Astrocyte (in vitro differentiated cells and primary cell): ENCODE results near the gene MARCOL. TPM values are rescaled to one million over a fixed set of nuclear protein-coding genes. Genes with fewer than 3 reads are reported as not detected.

Experiments
- DNase-seq: peaks from one replicate; pipeline ENCODE4 v3.0.0-alpha.2; 2010; ENCODE audit warnings: low read depth
- FAIRE-seq: peaks from 2 replicates; lab custom pipeline; 2011; peaks lifted over from hg19 to GRCh38; lab: Jason Lieb, UNC
- H2AFZ ChIP-seq: 2 replicates; pipeline ENCODE4 v1.6.0; 2012; ENCODE audit warnings: low read depth, low read length, inconsistent platforms
- H3K27ac ChIP-seq: 2 replicates; pipeline ENCODE4 v1.5.1; 2011; ENCODE audit warnings: low read depth, low read length, inconsistent platforms
- H3K27me3 ChIP-seq: 2 replicates; pipeline ENCODE4 v1.6.0; 2011; ENCODE audit warnings: low read length, inconsistent platforms; ENCODE audit not compliant: insufficient read depth
- H3K36me3 ChIP-seq: 2 replicates; pipeline ENCODE4 v1.5.1; 2011; ENCODE audit warnings: low read length, inconsistent platforms; ENCODE audit not compliant: insufficient read depth
- H3K4me1 ChIP-seq: 2 replicates; pipeline ENCODE4 v1.5.1; 2011; ENCODE audit warnings: low read length, inconsistent platforms; ENCODE audit not compliant: insufficient read depth
- H3K4me2 ChIP-seq: 2 replicates; pipeline ENCODE4 v1.6.0; 2012; ENCODE audit warnings: low read length, inconsistent platforms
- H3K4me3 ChIP-seq: 2 replicates; pipeline ENCODE4 v1.5.1; 2011; ENCODE audit warnings: low read depth, mild to moderate bottlenecking, low read length, inconsistent platforms; ENCODE audit not compliant: insufficient read depth
- H3K79me2 ChIP-seq: 2 replicates; pipeline ENCODE4 v1.6.0; 2012; ENCODE audit warnings: mild to moderate bottlenecking, low read length, inconsistent platforms; ENCODE audit not compliant: insufficient read depth
- H3K9ac ChIP-seq: 2 replicates; pipeline ENCODE4 v1.6.0; 2012; ENCODE audit warnings: mild to moderate bottlenecking, low read length, inconsistent platforms
- H3K9me3 ChIP-seq: 2 replicates; pipeline ENCODE4 v1.5.1; 2012; ENCODE audit warnings: low read depth, mild to moderate bottlenecking, low read length, inconsistent platforms; ENCODE audit not compliant: insufficient read depth
- H4K20me1 ChIP-seq: 2 replicates; pipeline ENCODE4 v1.6.0; 2012; ENCODE audit warnings: low read length, inconsistent platforms; ENCODE audit not compliant: insufficient read depth
- H3K27ac Mint-ChIP-seq: one replicate; pipeline ENCODE4 v1.8.0; 2021; ENCODE audit warnings: mild to moderate bottlenecking, mixed read lengths; ENCODE audit not compliant: unreplicated experiment
- H3K27me3 Mint-ChIP-seq: one replicate; pipeline ENCODE4 v1.8.0; 2021; ENCODE audit warnings: low read depth, mixed read lengths; ENCODE audit not compliant: unreplicated experiment
- H3K36me3 Mint-ChIP-seq: one replicate; pipeline ENCODE4 v1.8.0; 2021; ENCODE audit warnings: low read depth, mixed read lengths; ENCODE audit not compliant: unreplicated experiment
- H3K4me1 Mint-ChIP-seq: one replicate; pipeline ENCODE4 v1.8.0; 2021; ENCODE audit warnings: low read depth, mixed read lengths; ENCODE audit not compliant: unreplicated experiment
- H3K4me3 Mint-ChIP-seq: one replicate; pipeline ENCODE4 v1.8.0; 2021; ENCODE audit warnings: mild to moderate bottlenecking, moderate library complexity, mixed read lengths; ENCODE audit not compliant: unreplicated experiment
- H3K9me3 Mint-ChIP-seq: one replicate; pipeline ENCODE4 v1.8.0; 2021; ENCODE audit warnings: mild to moderate bottlenecking, mixed read lengths; ENCODE audit not compliant: unreplicated experiment
- CTCF ChIP-seq: IDR thresholded peaks from 2 replicates; pipeline ENCODE4 v1.5.1; 2011; ENCODE audit warnings: low read depth, mild to moderate bottlenecking, inconsistent platforms, low read length, moderate library complexity; ENCODE audit not compliant: insufficient read depth
- EZH2 ChIP-seq: IDR thresholded peaks from 2 replicates; pipeline ENCODE4 v1.6.1; 2012; ENCODE audit warnings: mild to moderate bottlenecking, low read length, inconsistent platforms; ENCODE audit not compliant: insufficient read depth
- total RNA-seq: library from RNA; stranded (reverse); gene quantifications from 2 replicates; pipeline ENCODE4 v1.2.1, GENCODE V29; 2021

Gene MARCOL
- total RNA-seq, 1 donor from 2014 or later = not detected

DNA sequence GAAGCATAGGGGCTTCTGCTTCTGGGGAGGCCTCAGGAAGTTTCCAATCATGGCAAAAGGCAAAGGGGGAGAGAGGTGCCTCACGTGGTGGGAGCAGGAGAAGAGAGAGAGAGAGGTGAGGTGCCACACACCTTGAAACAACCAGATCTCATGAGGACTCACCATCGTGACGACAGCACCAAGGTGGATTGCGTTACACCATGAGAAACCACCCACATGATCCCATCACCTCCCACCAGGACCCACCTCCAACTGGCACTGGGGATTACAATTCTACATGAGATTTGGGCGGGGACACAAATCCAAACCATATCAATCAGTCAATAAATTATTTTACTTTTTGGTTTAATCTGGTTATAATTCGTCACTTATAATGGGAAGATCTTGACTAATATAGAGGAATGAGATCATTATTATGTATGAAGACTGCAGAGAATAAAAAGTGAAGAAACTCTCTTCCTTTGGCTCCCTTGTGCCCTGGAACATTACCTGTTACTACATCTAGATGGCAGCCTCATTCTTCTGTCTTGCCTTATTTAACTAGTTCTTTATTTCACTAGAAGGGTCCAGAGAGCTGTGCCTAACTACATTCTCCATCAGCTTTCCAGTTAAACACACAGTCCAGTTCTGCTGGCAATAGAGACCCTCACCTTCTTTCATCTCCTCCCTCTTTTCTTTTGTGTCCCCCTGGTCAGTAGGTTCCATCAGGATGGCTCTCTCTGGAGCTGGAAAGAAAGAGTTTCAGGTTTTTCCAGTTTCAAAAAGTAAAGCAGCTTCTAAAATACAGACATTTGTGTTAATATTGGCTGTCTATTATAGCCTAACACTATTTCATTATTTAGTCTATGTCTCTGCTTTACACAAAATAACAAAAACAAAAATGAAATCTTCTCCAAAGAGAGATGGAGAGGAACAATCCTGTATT lies 52.2 kb downstream of the MARCOL start:
- Mint-ChIP-seq H3K27me3 (no peaks in the 10 kb centered on the region), H3K9me3 (peaks cover 3% of the 10 kb centered on the region), H3K27ac (no peak overlapping the region), H3K36me3 (no peaks in the 10 kb centered on the region), H3K4me1 (no peaks in the 10 kb centered on the region), H3K4me3 (no peak overlapping the region)
- Histone ChIP-seq H3K27me3 (no peaks in the 10 kb centered on the region), H3K4me3 (no peak overlapping the region), H2AFZ (no peak overlapping the region), H3K4me1 (no peaks in the 10 kb centered on the region), H4K20me1 (no peaks in the 10 kb centered on the region), H3K9me3 (no peaks in the 10 kb centered on the region), H3K79me2 (no peaks in the 10 kb centered on the region), H3K9ac (no peak overlapping the region), H3K36me3 (no peaks in the 10 kb centered on the region), H3K4me2 (no peak overlapping the region), H3K27ac (no peak overlapping the region)
- no peak for DNase-seq
- peak; percentile 39 for TF ChIP-seq CTCF
- TF ChIP-seq EZH2 = no peak
- peak; percentile 5 for FAIRE-seq

Other genes with a start within 250 kb of the MARCOL start
- 0.62 and 1.3 TPM in 2 replicates for gene SPINK5, start 174.5 kb upstream of the MARCOL start, total RNA-seq
- not detected in 2 replicates for gene SPINK14, start 70.0 kb upstream of the MARCOL start, total RNA-seq
- not detected in 2 replicates for gene SPINK6, start 35.5 kb upstream of the MARCOL start, total RNA-seq
- not detected in 2 replicates for gene SPINK13, start 30.3 kb downstream of the MARCOL start, total RNA-seq
- not detected in 2 replicates for gene SPINK7, start 73.9 kb downstream of the MARCOL start, total RNA-seq
- gene SPINK9, start 97.0 kb downstream of the MARCOL start, total RNA-seq = not detected in 2 replicates
- 36.2 and 38.8 TPM in 2 replicates for gene FBXO38, start 145.4 kb downstream of the MARCOL start, total RNA-seq